ENCODE data around the gene IPCEF1. TPM values are rescaled to one million over a fixed set of nuclear protein-coding genes. Genes with fewer than 3 reads are reported as not detected.

The IPCEF1 gene
- total RNA-seq, 1 experiment from 2014 or later, result 0.48 TPM

GRCh38 chr6:154233383-154233782 is 123.2 kb downstream of the IPCEF1 start:
- Mint-ChIP-seq H3K4me1 (peaks cover 0 to 7% of the 10 kb centered on the region in 2 experiments; a peak in 2 of 4 replicates), H3K27me3 (ENCODE audit: low read depth) (no peaks in the 10 kb centered on the region), H3K4me3 (no peak overlapping the region), H3K9me3 (no peaks in the 10 kb centered on the region), H3K27ac (no peak overlapping the region), H3K36me3 (ENCODE audit: insufficient read depth in 1 of 3, low read depth in 3 of 3) (no peaks in the 10 kb centered on the region)
- Histone ChIP-seq H3K18ac (ENCODE audit: insufficient read length, low read depth, low read length) (no peak overlapping the region), H3K56ac (ENCODE audit: insufficient read length, low read depth, low read length) (no peak overlapping the region), H4K5ac (ENCODE audit: insufficient read length, low read depth, low read length) (no peak overlapping the region), H3K4me1 (ENCODE audit: insufficient read depth, low read length) (no peaks in the 10 kb centered on the region), H3K27me3 (ENCODE audit: insufficient read depth, low read length) (no peaks in the 10 kb centered on the region), H2BK120ac (ENCODE audit: low read depth, low read length, poor library complexity, severe bottlenecking) (no peak overlapping the region), H4K8ac (replicated peaks; ENCODE audit: insufficient read length, low read depth, low read length) (no peak overlapping the region), H2BK5ac (ENCODE audit: insufficient read length, low read length) (no peak overlapping the region), H3K23me2 (ENCODE audit: insufficient read length, low read depth, low read length, poor library complexity, severe bottlenecking) (no peaks in the 10 kb centered on the region), H3K79me2 (ENCODE audit: insufficient read depth, low read length) (no peaks in the 10 kb centered on the region), H2AK5ac (ENCODE audit: insufficient read length, low read length) (no peak overlapping the region), H2BK15ac (ENCODE audit: low read depth, low read length) (no peak overlapping the region), H3K4me2 (ENCODE audit: insufficient read depth, insufficient read length, low read length) (no peak overlapping the region), H3K27ac (ENCODE audit: insufficient read length, low read depth, low read length) (no peak overlapping the region), H2BK12ac (ENCODE audit: insufficient read length, low read depth, low read length) (no peak overlapping the region), H3T11ph (ENCODE audit: low read length) (no peak overlapping the region), H3K9me3 (ENCODE audit: control insufficient read depth, low read depth, low read length) (no peaks in the 10 kb centered on the region), H3K9ac (ENCODE audit: extremely low read depth, insufficient read length, low read length) (no peak overlapping the region), H3K79me1 (ENCODE audit: insufficient read depth, low read depth, low read length, poor library complexity, severe bottlenecking) (no peaks in the 10 kb centered on the region), H3K23ac (ENCODE audit: insufficient read length, low read depth, low read length) (no peak overlapping the region), H3K14ac (ENCODE audit: insufficient read depth, low read length) (no peak overlapping the region; the same call in 1 of the 2 replicates), H4K91ac (ENCODE audit: insufficient read length, low read depth, low read length) (no peak overlapping the region), H2AFZ (ENCODE audit: low read length) (no peak overlapping the region), H2BK20ac (ENCODE audit: low read depth, low read length, poor library complexity, severe bottlenecking) (no peak overlapping the region), H4K20me1 (ENCODE audit: control insufficient read depth, insufficient read depth, insufficient read length) (no peaks in the 10 kb centered on the region), H3K4ac (ENCODE audit: low read depth, low read length) (no peak overlapping the region)
- DNase-seq, result no peak
- WGBS (ENCODE audit: extremely low coverage, insufficient read length, low lambda C conversion rate), result no CpG with 5 or more reads among the region's 2 CpGs
- no peak for TF ChIP-seq CTCF (conservative IDR thresholded peaks at IDR 0.05)

Measured in H9 (cell line).